GM11168 (cell line): Measurements from ENCODE around the gene CD19.
"Not testable (repeated sequence)": the region's sequence is repeated elsewhere in the genome, so short reads cannot be mapped to it uniquely, and the experiment has no call there.

ENCODE experiments used
- in situ Hi-C: fragments of 300-500 bp; cut with MboI; formaldehyde crosslinking; loops from one replicate; pipeline ENCODE4 v1.12.0; 2022; ENCODE audit warnings: low sequenced_read_pairs; ENCODE audit not compliant: unreplicated experiment

CD19 gene

GRCh38 chr16:28977703-28978662 is 46.2 kb downstream of the CD19 start:
- in situ Hi-C loops, result no loop called here

- in situ Hi-C loops, result not testable (repeated sequence)
These were observed 48.6 kb downstream of the CD19 start for GRCh38 chr16:28980330-28980729.

- in situ Hi-C loops, result no loop called here
These were observed 49.2 kb downstream of the CD19 start for GRCh38 chr16:28980929-28981328.

- in situ Hi-C loops, result no loop called here
These were observed 49.7 kb downstream of the CD19 start for GRCh38 chr16:28981517-28981916.

DNA sequence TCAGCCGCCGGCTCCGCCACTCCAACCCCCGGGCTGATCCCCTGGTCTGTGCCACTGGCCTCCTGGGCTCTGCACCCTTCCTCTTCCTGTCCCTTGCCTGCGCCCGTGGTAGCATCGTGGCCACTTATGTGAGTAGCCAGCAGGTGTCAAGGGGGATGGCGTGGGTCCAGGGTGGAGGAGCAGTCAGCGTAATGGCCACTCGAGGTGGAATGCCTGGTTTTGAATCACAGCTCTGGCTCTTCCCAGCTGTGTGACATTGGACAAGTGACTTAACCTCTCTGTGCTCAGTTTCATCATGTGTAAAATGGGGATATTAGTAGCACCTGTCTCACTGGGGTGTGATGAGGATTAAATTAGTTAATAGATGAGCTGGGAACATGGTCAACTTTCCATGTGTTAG is 50.6 kb downstream of the CD19 start:
- in situ Hi-C loops, result no loop called here

- in situ Hi-C loops, result no loop called here
These were observed 51.2 kb downstream of the CD19 start for GRCh38 chr16:28982949-28983348.

GRCh38 chr16:28983644-28984043 is 51.9 kb downstream of the CD19 start:
- in situ Hi-C loops, result no loop called here

DNA sequence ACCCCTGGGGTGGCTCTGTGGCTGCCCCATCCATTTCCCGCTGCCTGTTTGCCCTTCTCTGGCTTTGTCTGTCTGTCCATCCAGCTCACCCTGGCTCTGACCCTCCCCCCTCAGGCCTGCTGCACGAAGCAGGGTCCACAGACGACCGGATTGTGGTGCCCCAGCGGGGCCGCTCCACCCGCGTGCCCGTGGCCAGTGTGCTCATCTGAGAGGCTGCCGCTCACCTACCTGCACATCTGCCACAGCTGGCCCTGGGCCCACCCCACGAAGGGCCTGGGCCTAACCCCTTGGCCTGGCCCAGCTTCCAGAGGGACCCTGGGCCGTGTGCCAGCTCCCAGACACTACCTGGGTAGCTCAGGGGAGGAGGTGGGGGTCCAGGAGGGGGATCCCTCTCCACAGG is 52.3 kb downstream of the CD19 start:
- in situ Hi-C loops, result no loop called here

DNA sequence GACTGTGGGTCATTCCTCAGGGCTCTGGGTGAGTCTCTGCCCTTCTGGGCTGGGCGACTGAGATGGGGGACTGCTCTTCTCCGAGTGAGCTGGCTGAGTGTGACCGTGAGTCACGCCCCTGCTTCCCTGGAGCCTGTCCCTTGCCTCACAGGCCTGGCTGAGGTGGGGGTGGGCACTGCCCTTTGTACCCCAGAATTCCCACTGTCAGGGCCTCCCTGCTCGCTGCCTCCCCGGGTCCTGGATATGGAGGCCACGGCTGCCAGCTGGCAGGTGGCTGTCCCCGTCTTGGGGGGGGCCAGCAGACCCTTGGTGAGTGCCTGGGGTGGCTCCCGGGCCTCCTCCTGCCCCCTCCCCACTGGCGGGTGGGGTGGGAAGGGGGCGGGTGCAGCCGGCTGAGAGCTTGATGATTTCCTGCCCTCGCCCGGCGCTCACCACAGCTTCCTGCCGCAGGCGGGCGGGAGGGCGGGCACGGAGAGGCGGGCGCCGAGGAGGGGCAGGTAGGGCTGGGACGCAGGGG is 52.9 kb downstream of the CD19 start, which contains the start of gene LAT:
LAT (plus strand) TSS at position 434 of the 517 bp plus-strand sequence. CDS start 366 bp downstream, outside the sequence.
- in situ Hi-C loops, result no loop called here

DNA sequence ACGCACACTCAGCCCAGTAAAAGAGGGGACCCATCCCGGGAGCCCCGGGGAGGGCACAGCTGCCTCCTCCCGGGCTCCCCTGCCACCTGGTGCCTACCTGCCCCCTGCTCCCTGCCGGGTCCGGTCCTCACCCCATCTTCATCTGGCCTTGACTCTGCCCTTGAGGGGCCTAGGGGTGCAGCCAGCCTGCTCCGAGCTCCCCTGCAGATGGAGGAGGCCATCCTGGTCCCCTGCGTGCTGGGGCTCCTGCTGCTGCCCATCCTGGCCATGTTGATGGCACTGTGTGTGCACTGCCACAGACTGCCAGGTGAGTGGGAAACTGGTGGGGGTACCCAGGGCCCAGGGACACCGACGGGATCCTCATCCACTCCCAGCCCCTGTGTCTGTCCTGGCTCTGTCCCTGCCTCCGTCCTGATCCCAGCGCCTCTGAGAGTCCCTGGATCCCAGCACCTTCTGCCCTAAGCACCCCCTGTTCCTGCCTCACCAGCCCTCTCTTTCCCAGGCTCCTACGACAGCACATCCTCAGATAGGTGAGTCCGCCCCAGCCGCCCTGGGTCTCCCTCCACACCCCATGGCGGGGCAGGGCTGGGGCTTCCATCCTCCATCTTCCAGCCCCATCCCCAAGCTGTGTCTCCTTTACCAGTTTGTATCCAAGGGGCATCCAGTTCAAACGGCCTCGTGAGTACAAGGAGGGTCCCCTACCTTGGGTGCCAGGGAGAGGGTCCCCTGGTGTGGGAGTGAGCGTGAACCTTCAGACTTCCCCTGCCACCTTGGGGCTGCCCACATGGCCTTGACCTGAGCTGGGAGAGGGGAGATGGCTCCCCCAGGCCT is 53.7 kb downstream of the CD19 start:
- in situ Hi-C loops, result no loop called here

GRCh38 chr16:28986046-28986445 is 54.3 kb downstream of the CD19 start:
- in situ Hi-C loops, result no loop called here

- in situ Hi-C loops, result no loop called here
These were observed 54.7 kb downstream of the CD19 start for GRCh38 chr16:28986492-28986891.

DNA sequence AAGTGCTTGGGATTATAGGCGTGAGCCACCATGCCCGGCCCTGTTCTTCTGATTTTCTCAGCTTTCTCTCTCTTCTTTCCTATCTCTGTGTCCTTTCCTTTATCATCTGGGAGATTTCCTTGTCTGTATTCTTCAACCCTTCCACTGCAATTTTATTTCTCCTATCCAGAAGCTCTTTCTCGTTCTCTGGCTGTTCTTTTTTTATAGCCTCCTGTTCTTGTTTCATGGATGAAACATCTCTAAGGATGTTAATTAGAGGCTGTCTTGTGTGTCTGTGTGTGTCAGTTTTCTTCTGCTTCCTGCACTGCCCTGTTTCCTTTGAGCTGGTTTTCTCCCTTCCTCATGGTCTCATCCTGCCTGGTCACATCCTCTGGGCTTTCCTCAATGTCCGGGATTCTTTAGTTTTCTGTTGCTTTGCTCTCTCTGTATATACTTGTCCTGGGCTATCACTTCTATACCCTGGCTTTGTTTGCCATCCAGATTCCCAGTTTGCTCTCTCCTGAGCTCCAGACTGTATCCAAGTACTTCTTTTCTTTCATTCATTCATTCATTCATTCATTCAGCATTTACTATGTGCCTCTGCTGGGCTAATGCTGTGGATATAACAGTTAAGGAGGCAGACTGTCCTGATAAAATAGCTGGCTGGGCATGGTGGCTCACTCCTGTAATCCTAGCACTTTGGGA is 55.5 kb downstream of the CD19 start:
- in situ Hi-C loops, result no loop called here
